Measurements from ENCODE around the gene CHAC1.
"Not testable (repeated sequence)": the region's sequence is repeated elsewhere in the genome, so short reads cannot be mapped to it uniquely, and the experiment has no call there.

The CHAC1 gene

GRCh38 chr15:40937762-40938535 is 15.3 kb upstream of the CHAC1 start:
- no peak for DNase-seq (ENCODE audit: low read depth in 2 of 2, low spot score in 1 of 2)

- DNase-seq (ENCODE audit: low read depth in 2 of 2, low spot score in 1 of 2) = no peak
These were observed 14.8 kb upstream of the CHAC1 start for GRCh38 chr15:40938536-40938870.

GRCh38 chr15:40940296-40940801 is 12.9 kb upstream of the CHAC1 start:
- no peak for DNase-seq (ENCODE audit: low read depth in 2 of 2, low spot score in 1 of 2)

- DNase-seq (ENCODE audit: low read depth in 2 of 2, low spot score in 1 of 2) = no peak
These were observed 12.2 kb upstream of the CHAC1 start for GRCh38 chr15:40941068-40941527.

- DNase-seq (ENCODE audit: low read depth in 2 of 2, low spot score in 1 of 2) = peak in 1 of 2 donors; percentile 32
These were observed 11.5 kb upstream of the CHAC1 start for GRCh38 chr15:40941528-40942336.

- DNase-seq (ENCODE audit: low read depth in 2 of 2, low spot score in 1 of 2) = no peak
These were observed 10.9 kb upstream of the CHAC1 start for GRCh38 chr15:40942337-40942854.

GRCh38 chr15:40942878-40943277 is 10.4 kb upstream of the CHAC1 start:
- no peak for DNase-seq (ENCODE audit: low read depth in 2 of 2, low spot score in 1 of 2)

GRCh38 chr15:40943764-40944365 is 9.4 kb upstream of the CHAC1 start:
- no peak for DNase-seq (ENCODE audit: low read depth in 2 of 2, low spot score in 1 of 2)

- DNase-seq (ENCODE audit: low read depth in 2 of 2, low spot score in 1 of 2) = no peak
These were observed 8.6 kb upstream of the CHAC1 start for GRCh38 chr15:40944510-40945296.

GRCh38 chr15:40948706-40949473 is 4.4 kb upstream of the CHAC1 start:
- no peak for DNase-seq (ENCODE audit: low read depth in 2 of 2, low spot score in 1 of 2)

- no peak for DNase-seq (ENCODE audit: low read depth in 2 of 2, low spot score in 1 of 2)
These were observed 3.5 kb upstream of the CHAC1 start for GRCh38 chr15:40949756-40950207.

GRCh38 chr15:40951764-40952163 is 1.5 kb upstream of the CHAC1 start:
- no peak for DNase-seq (ENCODE audit: low read depth in 2 of 2, low spot score in 1 of 2)

- DNase-seq (ENCODE audit: low read depth in 2 of 2, low spot score in 1 of 2) = no peak
These were observed 870 bp upstream of the CHAC1 start for GRCh38 chr15:40952301-40952900.

- DNase-seq (ENCODE audit: low read depth in 2 of 2, low spot score in 1 of 2) = no peak
These were observed 423 bp downstream of the CHAC1 start for GRCh38 chr15:40953713-40954074.

GRCh38 chr15:40954158-40954848 is 1.0 kb downstream of the CHAC1 start:
- not testable (repeated sequence) for DNase-seq (ENCODE audit: low read depth in 2 of 2, low spot score in 1 of 2)

- DNase-seq (ENCODE audit: low read depth in 2 of 2, low spot score in 1 of 2) = no peak
These were observed 2.1 kb downstream of the CHAC1 start for GRCh38 chr15:40955141-40955903.

- DNase-seq (ENCODE audit: low read depth in 2 of 2, low spot score in 1 of 2) = no peak
These were observed 2.8 kb downstream of the CHAC1 start for GRCh38 chr15:40955930-40956540.

GRCh38 chr15:40956541-40956982 is 3.3 kb downstream of the CHAC1 start:
- DNase-seq (ENCODE audit: low read depth in 2 of 2, low spot score in 1 of 2) = no peak

Data from stimulated activated CD8-positive, alpha-beta memory T cell treated with anti-CD3 and anti-CD28 coated beads, Interleukin-4, amount 100 ng/mL, for 1 hour (primary cell).